AG09319 (cell line): ENCODE results near the gene ZBTB20.
"Not testable (repeated sequence)": the region's sequence is repeated elsewhere in the genome, so short reads cannot be mapped to it uniquely, and the experiment has no call there.

Experiments used
- DNase-seq: peaks from one replicate; pipeline ENCODE4 v3.0.0-alpha.2; 2010; ENCODE audit warnings: low read depth; ENCODE audit errors: extremely low read depth
- CTCF ChIP-seq: IDR thresholded peaks from 2 replicates; pipeline ENCODE4 v1.5.1; 2011; ENCODE audit warnings: low read depth, mild to moderate bottlenecking, inconsistent platforms, low read length, moderate library complexity

ZBTB20 gene

GRCh38 chr3:114680299-114680698 lies 466.8 kb downstream of the ZBTB20 start:
- no peak for DNase-seq
- no peak for TF ChIP-seq CTCF

- not testable (repeated sequence) for DNase-seq
Measured at GRCh38 chr3:114679773-114680172, 467.3 kb downstream of the ZBTB20 start.

- no peak for TF ChIP-seq CTCF
- DNase-seq, result no peak
Measured at GRCh38 chr3:114675104-114675503, 472.0 kb downstream of the ZBTB20 start.

DNA sequence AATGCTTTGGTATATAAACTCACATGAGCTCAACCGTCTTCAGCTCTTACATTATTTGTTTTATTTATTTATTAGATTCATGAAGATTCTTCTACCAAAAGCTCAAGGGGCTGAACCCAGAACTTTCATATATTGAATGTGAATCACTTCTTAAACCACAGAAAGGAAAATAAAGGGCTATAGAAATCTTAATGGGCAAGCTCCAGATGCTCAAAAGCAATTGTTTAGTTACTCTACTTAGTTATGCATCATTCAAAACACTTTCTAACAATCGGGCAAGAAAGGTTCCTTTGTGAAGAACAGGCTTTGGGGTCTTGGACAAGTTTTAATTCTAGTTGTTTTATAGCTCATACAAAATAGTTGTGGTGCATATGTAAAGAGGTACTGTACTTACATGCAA lies 473.1 kb downstream of the ZBTB20 start:
- DNase-seq, result no peak
- TF ChIP-seq CTCF, result no peak

DNA sequence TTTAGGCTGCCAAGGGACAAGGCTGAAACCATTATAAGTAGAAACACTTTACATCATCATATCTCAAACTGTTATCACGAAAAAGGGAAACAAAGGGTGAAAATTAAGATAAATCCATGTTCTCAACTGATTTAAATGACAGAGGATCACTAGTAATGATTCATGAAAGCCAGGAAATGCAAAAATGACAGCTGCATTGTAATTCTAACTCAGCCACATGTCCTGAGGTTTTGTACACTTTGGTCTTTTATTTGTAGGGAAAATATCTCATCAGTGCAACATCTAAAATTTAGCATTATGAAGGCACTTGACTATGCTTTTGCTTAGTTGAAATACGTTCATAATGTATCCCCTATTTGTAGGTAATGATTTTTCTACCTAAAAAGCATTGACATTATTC lies 473.6 kb downstream of the ZBTB20 start:
- no peak for TF ChIP-seq CTCF
- DNase-seq, result no peak

DNA sequence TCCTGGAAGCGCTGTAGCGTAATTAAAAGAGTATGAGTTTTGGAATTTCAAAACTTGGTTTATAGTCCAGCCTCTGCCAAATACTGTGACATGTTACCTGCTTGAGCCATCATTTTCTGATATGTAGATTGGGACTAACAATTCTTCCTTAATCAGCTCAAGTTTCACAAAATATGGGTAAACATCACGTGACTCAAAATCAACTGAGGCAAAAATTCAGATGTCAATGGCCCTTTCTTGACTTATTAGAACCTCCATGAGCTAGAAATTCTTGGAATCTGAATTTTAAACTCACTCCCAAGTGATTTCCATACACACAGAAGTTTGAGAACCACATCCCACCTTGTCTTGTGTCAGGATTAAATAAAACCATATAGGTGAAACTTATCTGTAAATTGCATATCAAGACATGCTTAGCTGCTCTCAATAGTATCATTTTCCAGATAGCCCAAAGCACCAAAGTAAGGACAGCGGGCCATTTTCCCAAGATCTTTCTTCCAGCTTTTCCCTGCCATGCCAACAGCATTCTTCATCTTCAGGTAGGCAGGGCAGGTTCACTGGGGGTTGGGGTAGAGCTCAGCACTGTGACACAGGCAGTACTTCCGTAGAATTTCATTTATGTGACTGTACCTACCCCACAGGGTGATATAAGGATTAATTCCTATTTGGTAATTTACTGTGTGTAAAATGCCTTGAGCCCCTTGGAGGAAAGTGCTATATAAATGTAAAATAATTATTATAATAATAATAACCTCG lies 474.2 kb downstream of the ZBTB20 start:
- no peak for DNase-seq
- no peak for TF ChIP-seq CTCF

DNA sequence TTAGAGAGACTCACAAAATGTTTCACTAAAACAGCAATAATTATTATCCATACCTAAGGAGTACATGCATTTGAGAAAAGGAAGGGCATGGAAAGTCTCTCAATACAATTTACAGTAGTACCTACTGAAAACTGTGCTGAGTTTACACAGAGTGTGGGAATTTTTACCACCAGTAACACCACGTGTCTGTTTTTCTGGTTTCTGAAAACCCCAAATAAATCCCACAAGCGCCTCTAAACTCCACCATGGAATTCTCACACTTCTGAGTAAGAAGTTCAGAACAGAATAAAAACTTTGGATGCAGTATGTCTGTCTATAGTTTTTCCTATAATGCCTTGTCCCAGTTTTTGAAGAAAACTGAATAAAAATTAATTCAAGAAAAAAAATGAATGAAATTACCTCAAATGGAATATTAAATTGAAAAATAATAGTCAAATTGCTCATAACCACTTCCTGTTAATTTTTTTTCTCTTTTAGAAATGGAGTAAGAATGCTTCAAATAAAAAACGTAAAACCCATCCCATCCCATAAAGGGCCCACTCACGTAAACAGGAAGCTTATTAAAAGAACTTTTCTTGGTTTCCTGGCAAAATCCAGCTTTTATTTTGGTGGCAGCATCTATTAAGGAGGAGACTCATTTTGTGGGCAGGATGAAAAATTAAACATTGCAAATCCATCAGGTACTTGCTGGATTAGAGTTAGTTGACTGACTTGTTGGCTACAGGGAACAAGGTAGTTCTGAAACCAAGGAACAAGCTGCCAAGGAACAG lies 475.2 kb downstream of the ZBTB20 start:
- no peak for DNase-seq
- TF ChIP-seq CTCF, result no peak
